HepG2 (cell line): ENCODE data around the gene PEF1. TPM values are rescaled to one million over a fixed set of nuclear protein-coding genes. Genes with fewer than 3 reads are reported as not detected.

Experiments
- ATAC-seq: fragments of 200-7000 bp; cut with Tn5 transposase; 3 replicates; pipeline ENCODE4 v1.9.1; 2020; ENCODE audit warnings: mild to moderate bottlenecking, moderate library complexity
- BruUV-seq: library from RNA; stranded (reverse); fragments of 400-500 nt; replicated peaks from 2 replicates; lab custom pipeline; 2021; lab: Mats Ljungman, UMichigan
- CTCF ChIA-PET: fragments of 300-600 bp; formaldehyde crosslinking; extraction: SDS; loops from one replicate; lab custom pipeline; 2021; ENCODE audit warnings: low total read pairs, inconsistent platforms, low intra/inter-chr PET ratio; lab: Yijun Ruan, JAX
- POLR2A ChIA-PET: fragments of 350-600 bp; sonication (Branson Sonifier 250); formaldehyde crosslinking; loops from one replicate; lab custom pipeline; 2020; ENCODE audit warnings: antibody characterized with exemption, inconsistent platforms; lab: Yijun Ruan, JAX
- DNase-seq: peaks from one replicate; pipeline ENCODE4 v3.0.0-alpha.2; 2015; ENCODE audit warnings: low spot score
- FAIRE-seq: peaks from 3 replicates; lab custom pipeline; 2011; peaks lifted over from hg19 to GRCh38; lab: Jason Lieb, UNC
- H2AFZ ChIP-seq: one replicate; pipeline ENCODE4 v1.6.1; 2011; ENCODE audit warnings: low read length, inconsistent platforms
- H3K27ac ChIP-seq: fragments of 300-600 bp; 3 replicates; pipeline ENCODE4 v1.8.0; 2011; ENCODE audit warnings: mixed run types, mild to moderate bottlenecking, mixed read lengths, low read length, inconsistent platforms; ENCODE audit not compliant: insufficient read depth; ENCODE audit errors: extremely low read length
- H3K27me3 ChIP-seq, 2 experiments: fragments of 200-600 bp in 1 of 2; 2 replicates in 1 of 2; 3 replicates in 1 of 2; pipeline versions ENCODE4 v1.6.0 to v1.8.0; 2011; ENCODE audit warnings: low read length in 2 of 2, mild to moderate bottlenecking in 2 of 2, moderate library complexity in 2 of 2, inconsistent platforms in 1 of 2; ENCODE audit not compliant: insufficient read depth in 2 of 2, control insufficient read depth in 1 of 2
- H3K36me3 ChIP-seq, 2 experiments: fragments of 200-600 bp in 1 of 2; replicated peaks in 1 of 2; 2 replicates in 1 of 2; 3 replicates in 1 of 2; pipeline versions ENCODE4 v1.5.1 to v1.8.0; 2011; ENCODE audit warnings: low read length in 2 of 2, inconsistent platforms in 1 of 2; ENCODE audit not compliant: insufficient read depth in 2 of 2, control insufficient read depth in 1 of 2
- H3K4me1 ChIP-seq: 2 replicates; pipeline ENCODE4 v1.5.1; 2012; ENCODE audit warnings: low read length, inconsistent platforms; ENCODE audit not compliant: insufficient read depth
- H3K4me2 ChIP-seq: 2 replicates; pipeline ENCODE4 v1.6.0; 2011; ENCODE audit warnings: low read depth, low read length, inconsistent platforms
- H3K4me3 ChIP-seq, 3 experiments: fragments of 200-600 bp in 1 of 3; sonication (generic), shearing (Covaris generic) in 1 of 3; replicated peaks in 1 of 3; 2 replicates each; pipeline ENCODE4 v1.5.1; 2011 to 2016; ENCODE audit warnings: low read length in 3 of 3, inconsistent platforms in 2 of 3, low read depth in 2 of 3, mild to moderate bottlenecking in 2 of 3, control low read depth in 1 of 3, mixed read lengths in 1 of 3; ENCODE audit not compliant: insufficient read depth in 1 of 3
- H3K79me2 ChIP-seq: one replicate; pipeline ENCODE4 v1.6.1; 2011; ENCODE audit warnings: low read length, inconsistent platforms; ENCODE audit not compliant: insufficient read depth
- H3K9ac ChIP-seq: 2 replicates; pipeline ENCODE4 v1.6.0; 2011; ENCODE audit warnings: mild to moderate bottlenecking, low read depth, low read length, inconsistent platforms; ENCODE audit not compliant: insufficient read depth
- H3K9me3 ChIP-seq: 2 replicates; pipeline ENCODE4 v1.5.1; 2012; ENCODE audit warnings: mild to moderate bottlenecking, low read length
- H4K20me1 ChIP-seq: 2 replicates; pipeline ENCODE4 v1.6.0; 2011; ENCODE audit warnings: inconsistent platforms, mild to moderate bottlenecking, low read length, moderate library complexity; ENCODE audit not compliant: insufficient read depth
- HNRNPL ChIP-seq: fragments of 200-400 bp; formaldehyde crosslinking; IDR thresholded peaks from 2 replicates; pipeline ENCODE4 v1.6.1; 2017; ENCODE audit warnings: mild to moderate bottlenecking, low read depth, low read length
- MED13 ChIP-seq: sonication (generic); formaldehyde crosslinking; IDR thresholded peaks from 2 replicates; pipeline ENCODE4 v1.5.0; 2020; ENCODE audit warnings: missing genetic modification reagents
- RBAK ChIP-seq: sonication (generic); formaldehyde crosslinking; IDR thresholded peaks from 2 replicates; pipeline ENCODE4 v1.5.1; 2020; ENCODE audit warnings: mild to moderate bottlenecking, missing genetic modification reagents
- RFXANK ChIP-seq: IDR thresholded peaks from 2 replicates; pipeline ENCODE4 v1.6.1; 2016
- THAP7 ChIP-seq: sonication (generic); formaldehyde crosslinking; IDR thresholded peaks from 2 replicates; pipeline ENCODE4 v1.8.1; 2023; ENCODE audit warnings: mild to moderate bottlenecking, missing genetic modification reagents
- WIZ ChIP-seq: sonication (generic); formaldehyde crosslinking; IDR thresholded peaks from 2 replicates; pipeline ENCODE4 v1.5.1; 2020; ENCODE audit warnings: mild to moderate bottlenecking, missing genetic modification reagents
- XBP1 ChIP-seq: sonication (generic); formaldehyde crosslinking; IDR thresholded peaks from 2 replicates; pipeline ENCODE4 v1.5.0; 2020; ENCODE audit warnings: missing genetic modification reagents
- ZNF260 ChIP-seq: sonication (generic); formaldehyde crosslinking; IDR thresholded peaks from 2 replicates; pipeline ENCODE4 v1.4.0; 2020; ENCODE audit warnings: missing genetic modification reagents, low read depth, mild to moderate bottlenecking, borderline replicate concordance
- ZNF460 ChIP-seq: sonication (generic); formaldehyde crosslinking; IDR thresholded peaks from 2 replicates; pipeline ENCODE4 v1.5.1; 2020; ENCODE audit warnings: missing genetic modification reagents, mild to moderate bottlenecking, borderline replicate concordance
- ZNF614 ChIP-seq: IDR thresholded peaks from 2 replicates; pipeline ENCODE4 v1.6.1; 2018; ENCODE audit warnings: missing biosample characterization, missing genetic modification reagents, inconsistent platforms, borderline replicate concordance
- ZNF773 ChIP-seq: sonication (generic); formaldehyde crosslinking; IDR thresholded peaks from 2 replicates; pipeline ENCODE4 v1.4.0; 2020; ENCODE audit warnings: missing genetic modification reagents, borderline replicate concordance
- ZUFSP ChIP-seq: sonication (generic); formaldehyde crosslinking; IDR thresholded peaks from 2 replicates; pipeline ENCODE4 v1.9.0; 2021; ENCODE audit warnings: missing genetic modification reagents, mild to moderate bottlenecking, borderline replicate concordance
- WGBS: methylation state at CpG from one replicate; pipeline ENCODE4 v1.1.6; 2017; ENCODE audit warnings: low lambda C conversion rate; 5-methylcytosine and 5-hydroxymethylcytosine counted together
- in situ Hi-C: cut with HindIII; loops from 2 replicates; pipeline ENCODE4 v1.10.0; 2017; ENCODE audit warnings: low pct_unique_long_range_greater_than_20kb; ENCODE audit not compliant: extremely low pct_ligation_motif_present
- intact Hi-C: fragments of 100-400 bp; cut with micrococcal nuclease; formaldehyde crosslinking; loops from one replicate; pipeline ENCODE4 v1.10.0; 2022; ENCODE audit not compliant: unreplicated experiment
- polyA plus RNA-seq, 8 experiments: library from polyadenylated mRNA; depleted of rRNA in 3 of 8; stranded (reverse) in 7 of 8; unstranded in 1 of 8; fragments of >200 nt; fragmentation: Illumina TruSeq in 4 of 8; extraction: Trizol in 4 of 8; gene quantifications; 2 replicates each; pipeline versions ENCODE4 v1.2.1 to v1.2.3, GENCODE V29; 2011 to 2016; ENCODE audit warnings: low read depth in 4 of 8, missing spikeins in 1 of 8, mixed read lengths in 1 of 8; ENCODE audit not compliant: insufficient read depth in 1 of 8
- total RNA-seq, 5 experiments: library from RNA; depleted of rRNA; stranded (reverse); fragments of >200 nt; fragmentation: Illumina TruSeq; extraction: Trizol; gene quantifications; 2 replicates each; pipeline ENCODE4 v1.2.3, GENCODE V29; 2016; ENCODE audit warnings: low read depth in 1 of 5
- TF ChIP-seq, protein P1 (sequence below): sonication (generic); formaldehyde crosslinking; IDR thresholded peaks from 2 replicates; pipeline ENCODE4 v1.5.0; 2020; ENCODE audit warnings: missing genetic modification reagents, mild to moderate bottlenecking, borderline replicate concordance

PEF1 gene
- total and polyA plus RNA-seq, 2 of the 13 experiments (the other 11 are each of a cell fraction or from before 2014, with no cell fraction given), result 57.1 to 57.8 TPM

DNA sequence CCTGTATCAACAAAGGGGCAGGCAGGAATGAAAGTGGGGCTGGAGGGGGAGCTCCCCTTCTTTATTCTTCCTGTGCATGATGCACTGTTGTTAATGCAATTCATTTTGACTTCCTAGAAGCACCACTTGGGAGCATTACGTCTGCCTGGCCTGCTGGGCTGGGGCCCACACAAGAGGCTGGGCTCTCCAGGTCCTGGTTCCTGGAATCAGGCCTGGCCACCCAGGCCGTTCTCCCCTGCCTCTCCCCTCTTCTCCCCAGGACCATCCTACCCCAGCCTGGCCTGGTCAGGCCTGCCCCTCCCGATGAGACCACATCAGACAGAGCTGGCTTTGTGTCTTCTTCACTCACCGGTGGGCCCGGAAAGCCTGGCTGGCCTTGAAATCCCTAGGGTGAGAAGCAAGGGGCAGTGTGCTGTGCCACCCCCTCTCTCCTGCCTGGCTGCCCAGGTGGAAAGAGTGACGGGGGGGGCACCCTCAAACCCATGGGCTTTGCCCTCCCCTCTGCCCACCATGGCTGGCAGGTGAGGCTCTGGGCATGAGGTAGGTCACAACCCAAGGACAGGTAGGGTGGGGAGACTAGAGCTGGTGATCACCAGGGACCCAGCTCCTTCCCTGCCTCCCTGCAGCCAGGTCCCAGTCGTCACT, 20.7 kb upstream of the PEF1 start:
- H3K9me3 ChIP-seq, result no peaks in the 10 kb centered on the region
- no peak overlapping the region for H3K4me3 ChIP-seq
- no peak for ATAC-seq
- no peak overlapping the region for H3K9ac ChIP-seq
- no peaks in the 10 kb centered on the region for H3K79me2 ChIP-seq
- CTCF ChIA-PET, result interaction anchor here (1.9 kb wide), 1 partner anchor 50 kb away, joined by 6 read pairs; no protein-coding TSS in a partner anchor
- H3K4me2 ChIP-seq, result no peak overlapping the region
- FAIRE-seq, result no peak
- intact Hi-C loops, result no loop called here
- H3K36me3 ChIP-seq, result no peaks in the 10 kb centered on the region
- H3K27me3 ChIP-seq, result no peaks in the 10 kb centered on the region
- TF ChIP-seq HNRNPL (peak; percentile 88; the same call in 1 of the 2 replicates), RFXANK (CRISPR knock-in tag) (no peak)
- WGBS, result 74% methylated on average over 6 of the region's 7 CpGs
- no peaks in the 10 kb centered on the region for H4K20me1 ChIP-seq
- in situ Hi-C loops, result loop anchor here (5.0 kb wide), 2 partner anchors 37 to 122 kb away; partner anchors contain the start of gene COL16A1
- peaks cover 10% of the 10 kb centered on the region for H3K4me1 ChIP-seq
- no peak for DNase-seq
- BruUV-seq, result no TSS peak
- H2AFZ ChIP-seq, result no peak overlapping the region
- POLR2A ChIA-PET, result interaction anchor here (1.2 to 3.8 kb wide), 4 partner anchors 36 to 124 kb away, joined by 3 to 24 read pairs (median 8); partner anchors contain the start of gene COL16A1
- no peak overlapping the region for H3K27ac ChIP-seq

- H2AFZ ChIP-seq, result no peak overlapping the region
- ChIA-PET CTCF (interaction anchor here (1.2 to 2.2 kb wide), 5 partner anchors 40 to 124 kb away, joined by 3 to 29 read pairs (median 20); no protein-coding TSS in a partner anchor), POLR2A (interaction anchor here (1.2 to 3.8 kb wide), 4 partner anchors 37 to 124 kb away, joined by 3 to 24 read pairs (median 8); partner anchors contain the start of gene COL16A1)
- BruUV-seq, result no TSS peak
- no peak overlapping the region for H3K4me2 ChIP-seq
- FAIRE-seq (no peak), DNase-seq (no peak), ATAC-seq (no peak)
- H3K27me3 ChIP-seq, result no peaks in the 10 kb centered on the region
- no peaks in the 10 kb centered on the region for H3K9me3 ChIP-seq
- WGBS, result 81% methylated on average over 9 of the region's 9 CpGs
- in situ Hi-C loops, result no loop called here
- H3K27ac ChIP-seq, result no peak overlapping the region
- H3K36me3 ChIP-seq, result no peaks in the 10 kb centered on the region
- no peaks in the 10 kb centered on the region for H3K79me2 ChIP-seq
- intact Hi-C loops, result loop anchor here (1.0 kb wide), 2 partner anchors 41 to 81 kb away; no protein-coding TSS in a partner anchor
- H4K20me1 ChIP-seq, result no peaks in the 10 kb centered on the region
- H3K9ac ChIP-seq, result no peak overlapping the region
- peaks cover 10% of the 10 kb centered on the region for H3K4me1 ChIP-seq
- H3K4me3 ChIP-seq, result no peak overlapping the region
- TF ChIP-seq ZUFSP (CRISPR knock-in tag) (no peak), ZNF460 (CRISPR knock-in tag) (no peak), RBAK (CRISPR knock-in tag) (no peak), ZNF614 (CRISPR knock-in tag) (no peak), XBP1 (CRISPR knock-in tag) (no peak), ZNF260 (CRISPR knock-in tag) (no peak), WIZ (CRISPR knock-in tag) (no peak), MED13 (CRISPR knock-in tag) (no peak), THAP7 (CRISPR knock-in tag) (no peak), ZNF773 (CRISPR knock-in tag) (no peak)
- TF ChIP-seq, protein P1, sequence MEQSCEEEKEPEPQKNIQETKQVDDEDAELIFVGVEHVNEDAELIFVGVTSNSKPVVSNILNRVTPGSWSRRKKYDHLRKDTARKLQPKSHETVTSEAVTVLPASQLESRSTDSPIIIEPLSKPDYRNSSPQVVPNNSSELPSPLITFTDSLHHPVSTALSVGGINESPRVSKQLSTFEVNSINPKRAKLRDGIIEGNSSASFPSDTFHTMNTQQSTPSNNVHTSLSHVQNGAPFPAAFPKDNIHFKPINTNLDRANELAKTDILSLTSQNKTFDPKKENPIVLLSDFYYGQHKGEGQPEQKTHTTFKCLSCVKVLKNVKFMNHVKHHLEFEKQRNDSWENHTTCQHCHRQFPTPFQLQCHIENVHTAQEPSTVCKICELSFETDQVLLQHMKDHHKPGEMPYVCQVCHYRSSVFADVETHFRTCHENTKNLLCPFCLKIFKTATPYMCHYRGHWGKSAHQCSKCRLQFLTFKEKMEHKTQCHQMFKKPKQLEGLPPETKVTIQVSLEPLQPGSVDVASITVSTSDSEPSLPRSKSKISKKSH, result no peak
Observed at GRCh38 chr1:31664528-31664927, 19.9 kb upstream of the PEF1 start.
